Fibroblast of skin of right biceps (primary cell): ENCODE data around the gene WDR45.
A peak's percentile ranks its signal among the peaks of the same experiment; 100 is the strongest.
"Not testable (repeated sequence)": the region's sequence is repeated elsewhere in the genome, so short reads cannot be mapped to it uniquely, and the experiment has no call there.

Experiments
- DNase-seq: peaks from one replicate; pipeline ENCODE4 v3.0.0-alpha.2; 2013

Gene WDR45

GRCh38 chrX:49079489-49080428, at the start of gene WDR45:
WDR45 (minus strand) TSS chrX:49079887; CDS start chrX:49078095, 1,792 bp downstream.
- peak; percentile 78 for DNase-seq

- DNase-seq = no peak
Measured at GRCh38 chrX:49129427-49129826, 49.7 kb upstream of the WDR45 start.

GRCh38 chrX:49127742-49128258, 48.1 kb upstream of the WDR45 start:
- DNase-seq = not testable (repeated sequence)

GRCh38 chrX:49122499-49122898, 42.8 kb upstream of the WDR45 start:
- no peak for DNase-seq

- DNase-seq = no peak
Measured at GRCh38 chrX:49120091-49120490, 40.4 kb upstream of the WDR45 start.

- no peak for DNase-seq
Measured at GRCh38 chrX:49117581-49117980, 37.9 kb upstream of the WDR45 start.

GRCh38 chrX:49116716-49117115, 37.0 kb upstream of the WDR45 start:
- DNase-seq = no peak

- no peak for DNase-seq
Measured at GRCh38 chrX:49116076-49116475, 36.4 kb upstream of the WDR45 start.

GRCh38 chrX:49111791-49112190, 32.1 kb upstream of the WDR45 start:
- DNase-seq = no peak

GRCh38 chrX:49110417-49110816, 30.7 kb upstream of the WDR45 start:
- no peak for DNase-seq

- no peak for DNase-seq
Measured at GRCh38 chrX:49108641-49109040, 29.0 kb upstream of the WDR45 start.

- DNase-seq = peak; percentile 30
Measured at GRCh38 chrX:49106930-49107329, 27.2 kb upstream of the WDR45 start.

- no peak for DNase-seq
Measured at GRCh38 chrX:49106296-49106695, 26.6 kb upstream of the WDR45 start.

- no peak for DNase-seq
Measured at GRCh38 chrX:49103637-49104036, 23.9 kb upstream of the WDR45 start.

- DNase-seq = no peak
Measured at GRCh38 chrX:49102190-49102589, 22.5 kb upstream of the WDR45 start.

- DNase-seq = no peak
Measured at GRCh38 chrX:49101629-49101984, 21.9 kb upstream of the WDR45 start.

GRCh38 chrX:49100704-49101628, 21.3 kb upstream of the WDR45 start:
- DNase-seq = peak; percentile 90

- DNase-seq = no peak
Measured at GRCh38 chrX:49096419-49096818, 16.7 kb upstream of the WDR45 start.

GRCh38 chrX:49089553-49089952, 9.9 kb upstream of the WDR45 start:
- DNase-seq = no peak

- DNase-seq = no peak
Measured at GRCh38 chrX:49082271-49082871, 2.7 kb upstream of the WDR45 start.

- DNase-seq = no peak
Measured at GRCh38 chrX:49077941-49078340, 1.7 kb downstream of the WDR45 start.

- no peak for DNase-seq
Measured at GRCh38 chrX:49075347-49075746, 4.3 kb downstream of the WDR45 start.
